Right ventricle myocardium superior (tissue), 1 donor: Measurements from ENCODE around the gene TTC21B. TPM values are rescaled to one million over a fixed set of nuclear protein-coding genes. Genes with fewer than 3 reads are reported as not detected.

Experiments
- ATAC-seq: fragments of 200-7000 bp; cut with Tn5 transposase; one replicate; pipeline ENCODE4 v1.9.1; 2020; ENCODE audit warnings: mild to moderate bottlenecking; ENCODE audit not compliant: poor library complexity
- DNase-seq: peaks from one replicate; pipeline ENCODE4 v3.0.0-alpha.2; 2020
- intact Hi-C: fragments of 100-400 bp; cut with DNase I; formaldehyde crosslinking; loops from one replicate; pipeline ENCODE4 v1.11.2; 2022
- total RNA-seq: library from RNA; stranded (reverse); fragmentation: NEBNext Ultra II Directional; extraction: Animal tissue kit (Norgen Biotek cat#: 25700); gene quantifications from one replicate; pipeline ENCODE4 v1.2.1, GENCODE V29; 2021
- donor health status: DM: no; HTN: yes; CAD: no; lungs with severe emphysema.

Gene TTC21B
- total RNA-seq, 1 donor from 2014 or later: 11.7 TPM

- intact Hi-C loops: no loop called here
- DNase-seq: no peak
These were observed 20.2 kb downstream of the TTC21B start for GRCh38 chr2:165933211-165933910.

GRCh38 chr2:165927774-165928173, 25.8 kb downstream of the TTC21B start:
- ATAC-seq: no peak

More at GRCh38 chr2:165933211-165933910, 20.2 kb downstream of the TTC21B start:
- ATAC-seq: no peak

DNA sequence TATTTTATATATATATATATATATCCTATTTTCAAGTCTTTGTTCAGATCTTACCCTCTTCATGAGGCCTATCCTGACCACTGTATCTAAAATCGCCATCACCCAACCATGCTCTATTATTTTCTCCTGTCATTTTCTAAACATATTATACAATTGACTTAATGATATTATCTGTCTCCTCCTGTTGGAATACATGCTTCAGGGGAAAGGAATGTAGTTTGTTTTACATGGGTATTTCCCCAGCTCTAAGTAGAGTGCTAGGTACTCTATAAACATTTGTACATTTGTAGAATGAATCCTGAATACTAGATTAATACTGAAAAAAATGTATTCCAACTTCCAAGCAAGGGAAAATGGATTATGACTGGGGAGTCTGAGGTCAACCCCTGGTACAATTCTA, 26.2 kb downstream of the TTC21B start:
- intact Hi-C loops: no loop called here
- no peak for ATAC-seq

More at GRCh38 chr2:165927774-165928173, 25.8 kb downstream of the TTC21B start:
- intact Hi-C loops: no loop called here
- DNase-seq: no peak

GRCh38 chr2:165924946-165925345, 28.6 kb downstream of the TTC21B start:
- DNase-seq (no peak), ATAC-seq (no peak)
- intact Hi-C loops: no loop called here

More for the DNA sequence above, 26.2 kb downstream of the TTC21B start:
- no peak for DNase-seq

- ATAC-seq (no peak), DNase-seq (no peak)
- intact Hi-C loops: no loop called here
These were observed 32.8 kb downstream of the TTC21B start for GRCh38 chr2:165920748-165921147.

GRCh38 chr2:165913636-165914035, 39.9 kb downstream of the TTC21B start:
- no peak for DNase-seq
- ATAC-seq: no peak
- intact Hi-C loops: no loop called here

GRCh38 chr2:165911981-165912380, 41.6 kb downstream of the TTC21B start:
- intact Hi-C loops: no loop called here
- no peak for DNase-seq

DNA sequence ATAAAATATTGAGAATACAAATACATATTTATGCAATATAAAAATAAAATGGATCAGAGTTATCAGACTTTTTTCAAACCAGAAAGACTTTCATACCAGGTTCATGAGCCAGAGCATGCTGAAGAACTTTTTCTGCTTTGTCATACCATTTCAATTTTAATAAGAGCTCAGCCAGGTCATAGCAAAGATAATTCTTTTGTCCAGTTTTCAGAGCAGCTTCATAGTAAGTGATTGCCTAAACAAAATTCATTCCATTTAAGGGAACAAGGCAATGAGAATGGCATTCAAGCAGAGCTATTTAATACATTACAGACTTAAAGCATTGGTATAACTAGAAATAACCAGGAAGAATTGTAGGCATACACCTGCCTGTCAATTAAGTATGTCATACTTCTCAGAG, 42.3 kb downstream of the TTC21B start:
- ATAC-seq (no peak), DNase-seq (no peak)
- intact Hi-C loops: no loop called here

More at GRCh38 chr2:165911981-165912380, 41.6 kb downstream of the TTC21B start:
- no peak for ATAC-seq

GRCh38 chr2:165909466-165909865, 44.1 kb downstream of the TTC21B start:
- ATAC-seq: no peak
- intact Hi-C loops: no loop called here

GRCh38 chr2:165905854-165906253, 47.7 kb downstream of the TTC21B start:
- no peak for ATAC-seq
- DNase-seq: no peak
- intact Hi-C loops: no loop called here

More at GRCh38 chr2:165909466-165909865, 44.1 kb downstream of the TTC21B start:
- no peak for DNase-seq

- DNase-seq (no peak), ATAC-seq (no peak)
- intact Hi-C loops: no loop called here
These were observed 48.3 kb downstream of the TTC21B start for GRCh38 chr2:165905269-165905668.

- no peak for DNase-seq
- ATAC-seq: no peak
- intact Hi-C loops: no loop called here
These were observed 49.1 kb downstream of the TTC21B start for GRCh38 chr2:165904432-165904831.

- DNase-seq (no peak), ATAC-seq (no peak)
- intact Hi-C loops: no loop called here
These were observed 50.2 kb downstream of the TTC21B start for GRCh38 chr2:165903406-165903805.

DNA sequence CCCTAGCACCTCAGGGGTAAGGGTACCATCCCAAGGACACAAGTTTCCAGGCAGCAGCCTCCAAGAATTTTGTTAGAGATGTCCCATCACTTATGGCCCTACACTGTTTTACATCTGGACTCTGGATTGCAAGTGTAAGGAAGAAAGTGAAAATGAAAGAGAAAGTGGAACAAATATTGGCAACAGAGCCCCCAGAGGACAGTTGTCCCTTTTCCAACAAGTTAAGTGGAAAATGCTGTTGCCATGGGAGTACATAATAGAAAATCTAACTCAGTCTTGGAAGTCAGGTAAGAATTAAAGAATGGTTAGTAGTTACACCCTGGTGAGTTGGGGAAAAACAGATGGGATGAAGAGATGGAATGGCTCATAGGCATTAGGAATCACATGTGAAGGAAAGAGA, 50.6 kb downstream of the TTC21B start:
- DNase-seq (no peak), ATAC-seq (peak; percentile 52)
- intact Hi-C loops: no loop called here

GRCh38 chr2:165901620-165902298, 51.8 kb downstream of the TTC21B start:
- ATAC-seq: no peak
- no peak for DNase-seq
- intact Hi-C loops: no loop called here

DNA sequence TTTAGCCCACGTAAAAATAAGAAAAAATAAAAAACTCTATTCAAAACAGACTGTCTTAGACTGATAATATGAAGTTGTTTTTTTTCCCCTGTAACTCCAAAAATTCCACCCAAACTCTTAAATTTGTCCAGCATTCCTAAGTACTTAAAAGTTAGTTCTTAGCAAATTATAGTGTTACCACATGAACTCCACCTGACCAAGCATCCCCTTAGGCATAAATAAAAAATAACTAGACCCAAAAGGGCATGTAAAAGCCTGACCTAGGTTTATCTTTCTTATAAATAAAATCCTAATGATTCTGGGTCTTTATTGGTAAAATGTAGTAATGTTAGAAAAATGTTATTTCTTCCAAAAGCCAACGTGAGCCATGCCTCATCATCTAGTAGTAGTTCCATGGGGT, 54.3 kb downstream of the TTC21B start:
- no peak for ATAC-seq
- intact Hi-C loops: no loop called here

DNA sequence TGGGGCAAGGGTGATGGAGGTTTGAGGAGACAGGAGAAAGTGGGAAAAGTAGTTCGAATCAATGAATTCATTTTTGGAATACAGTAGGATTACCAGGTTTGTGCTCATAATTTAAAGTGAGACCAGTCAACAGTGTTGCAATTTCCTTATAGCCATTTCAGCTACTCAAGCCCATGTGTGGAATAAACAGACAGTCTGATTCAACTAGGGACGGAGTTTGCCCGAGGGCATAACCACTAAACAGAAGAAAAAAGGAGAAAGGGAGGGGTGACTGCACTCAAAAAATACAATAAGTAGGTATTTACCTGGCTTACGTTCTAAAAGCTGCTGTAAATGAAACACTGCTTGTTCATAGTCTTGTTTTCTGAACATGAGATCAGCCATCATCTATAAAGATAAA, 55.2 kb downstream of the TTC21B start:
- DNase-seq (no peak), ATAC-seq (no peak)
- intact Hi-C loops: no loop called here

More for the DNA sequence above, 54.3 kb downstream of the TTC21B start:
- DNase-seq: no peak

- intact Hi-C loops: no loop called here
- ATAC-seq: no peak
- DNase-seq: no peak
These were observed 55.9 kb downstream of the TTC21B start for GRCh38 chr2:165897726-165898125.

- DNase-seq: no peak
- intact Hi-C loops: no loop called here
- no peak for ATAC-seq
These were observed 56.5 kb downstream of the TTC21B start for GRCh38 chr2:165897074-165897473.

DNA sequence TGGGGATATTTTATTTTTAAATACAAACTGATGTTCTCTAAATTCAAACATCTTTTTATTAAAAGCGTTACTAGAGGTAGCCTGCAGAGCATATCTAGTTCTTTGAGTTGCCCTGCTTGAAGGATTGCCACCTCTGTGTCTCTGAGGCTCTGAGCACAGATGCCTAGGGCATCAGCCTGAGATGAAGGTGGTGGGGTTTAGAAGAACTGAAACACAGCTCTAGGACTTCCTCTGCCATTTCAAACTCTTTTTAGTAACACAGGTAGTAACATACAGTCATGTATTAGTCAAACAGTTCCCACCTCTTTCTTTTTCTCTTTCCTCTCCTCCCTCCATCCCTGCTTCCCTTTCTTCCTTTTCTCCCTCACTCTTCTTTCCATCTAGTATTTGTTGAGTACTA, 57.6 kb downstream of the TTC21B start:
- intact Hi-C loops: no loop called here
- DNase-seq (no peak), ATAC-seq (no peak)
